GM18907 (cell line): ENCODE results near the gene LSAMP.

Experiments used
- ATAC-seq: cut with Tn5 transposase; IDR thresholded peaks from one replicate; pipeline ENCODE4 v1.9.1; 2021; ENCODE audit warnings: mild to moderate bottlenecking, moderate library complexity; ENCODE audit not compliant: unreplicated experiment

The LSAMP gene

GRCh38 chr3:116367761-116368395, 77.4 kb downstream of the LSAMP start:
- ATAC-seq: no peak

DNA sequence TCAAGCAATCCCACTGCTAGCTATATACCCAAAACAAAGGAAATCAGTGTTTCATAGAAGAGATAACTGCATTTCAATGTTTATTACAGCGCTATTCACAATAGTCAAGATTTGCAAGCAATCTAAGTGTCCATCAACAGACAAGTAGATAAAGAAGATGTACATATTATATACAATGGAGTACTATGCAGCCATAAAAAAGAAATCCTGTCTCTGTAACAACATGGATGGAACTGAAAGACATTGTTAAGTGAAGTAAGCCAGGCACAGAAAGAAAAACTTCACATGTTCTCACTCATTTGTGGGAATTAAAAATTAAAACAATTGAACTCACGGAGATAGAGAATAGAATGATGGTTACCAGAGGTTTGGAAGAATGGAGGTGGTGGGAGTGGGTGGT, 89.2 kb downstream of the LSAMP start:
- no peak for ATAC-seq

DNA sequence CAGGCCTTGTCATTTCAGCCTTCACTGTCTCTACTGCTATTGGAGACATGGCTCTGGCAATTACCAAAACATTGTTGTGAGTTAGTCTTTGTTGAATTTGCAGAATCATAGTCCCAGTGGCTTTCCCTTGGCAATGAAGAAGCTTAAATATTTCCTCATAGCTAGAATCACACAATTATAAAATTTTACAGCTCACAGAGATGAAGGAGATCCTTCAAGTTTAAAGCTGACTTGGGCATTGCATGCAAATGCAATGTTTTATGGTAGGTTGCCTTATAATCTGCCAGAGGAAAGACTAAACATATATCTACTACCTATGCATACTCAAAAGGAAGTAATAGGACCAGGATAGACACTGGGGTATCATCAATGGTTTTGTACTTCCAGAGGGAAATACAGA, 90.9 kb downstream of the LSAMP start:
- no peak for ATAC-seq

DNA sequence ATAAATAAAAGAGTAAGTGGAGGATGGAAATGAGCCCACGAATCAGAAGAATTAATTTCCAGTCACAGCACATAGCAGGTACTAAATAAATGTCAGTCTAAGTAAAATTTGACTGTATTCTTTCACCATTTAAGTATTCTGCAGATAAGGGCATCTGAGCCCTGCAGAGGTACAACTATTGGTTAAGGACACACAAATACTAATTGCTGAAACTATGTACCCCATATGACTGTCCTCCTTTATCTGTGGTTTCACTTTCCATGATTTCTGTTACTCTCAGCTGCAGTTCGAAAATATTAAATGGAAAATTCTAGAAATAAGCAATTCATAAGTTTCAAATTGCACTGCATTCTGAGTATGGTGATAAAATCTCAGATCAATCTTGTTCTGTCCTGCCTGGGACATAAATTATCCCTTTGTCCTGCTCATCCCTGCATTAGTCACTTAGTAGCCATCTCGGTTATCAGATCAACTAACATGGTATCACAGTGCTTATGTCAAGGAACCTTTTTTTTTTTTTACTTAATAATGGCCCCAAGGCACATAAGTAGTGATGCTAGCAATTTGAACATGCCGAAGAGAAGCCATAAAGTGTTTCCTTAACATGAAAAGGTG, 95.1 kb downstream of the LSAMP start:
- ATAC-seq: no peak

DNA sequence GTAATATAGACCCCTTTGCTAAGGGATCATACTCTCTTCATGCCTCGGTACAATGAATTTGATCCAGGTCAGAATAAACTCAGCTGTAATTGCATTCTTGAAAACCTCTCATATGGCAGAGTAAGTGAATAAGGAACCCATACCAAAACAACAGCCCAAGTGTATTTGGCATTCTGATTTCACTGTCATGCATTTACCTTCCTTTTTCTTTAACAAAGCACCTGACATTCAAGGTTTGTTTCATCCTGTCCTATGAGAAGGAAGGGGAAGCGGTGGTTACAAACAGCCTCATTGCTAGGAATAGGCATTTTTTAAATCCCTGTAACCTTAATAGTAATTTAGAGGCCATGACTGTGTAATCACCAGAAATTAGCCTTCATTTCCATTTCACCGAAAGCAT, 97.1 kb downstream of the LSAMP start:
- ATAC-seq: no peak

GRCh38 chr3:116342499-116342898, 102.8 kb downstream of the LSAMP start:
- no peak for ATAC-seq

- peak; percentile 60 for ATAC-seq
Measured at GRCh38 chr3:116341899-116342298, 103.4 kb downstream of the LSAMP start.

DNA sequence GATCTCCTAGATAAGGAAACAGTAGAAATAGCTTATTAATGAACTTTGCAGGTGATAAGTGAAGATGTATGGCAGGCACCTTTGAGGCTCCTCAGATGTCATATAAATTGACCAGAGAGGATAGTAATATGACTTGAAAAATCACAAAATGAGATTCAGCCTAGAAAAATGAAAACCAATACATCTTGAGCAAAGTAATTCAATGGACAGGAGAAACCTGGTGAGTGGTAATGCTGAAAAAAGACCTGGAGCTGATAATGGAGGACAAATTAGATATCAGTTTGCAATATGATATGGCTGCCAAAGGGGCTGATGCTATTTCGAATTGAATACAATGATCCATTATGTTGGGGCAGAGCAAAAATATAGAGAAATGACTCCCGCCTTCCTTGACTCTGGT, 103.9 kb downstream of the LSAMP start:
- ATAC-seq: no peak

- no peak for ATAC-seq
Measured at GRCh38 chr3:116340680-116341216, 104.5 kb downstream of the LSAMP start.

- ATAC-seq: no peak
Measured at GRCh38 chr3:116339441-116340028, 105.8 kb downstream of the LSAMP start.

- no peak for ATAC-seq
Measured at GRCh38 chr3:116338713-116339112, 106.6 kb downstream of the LSAMP start.

DNA sequence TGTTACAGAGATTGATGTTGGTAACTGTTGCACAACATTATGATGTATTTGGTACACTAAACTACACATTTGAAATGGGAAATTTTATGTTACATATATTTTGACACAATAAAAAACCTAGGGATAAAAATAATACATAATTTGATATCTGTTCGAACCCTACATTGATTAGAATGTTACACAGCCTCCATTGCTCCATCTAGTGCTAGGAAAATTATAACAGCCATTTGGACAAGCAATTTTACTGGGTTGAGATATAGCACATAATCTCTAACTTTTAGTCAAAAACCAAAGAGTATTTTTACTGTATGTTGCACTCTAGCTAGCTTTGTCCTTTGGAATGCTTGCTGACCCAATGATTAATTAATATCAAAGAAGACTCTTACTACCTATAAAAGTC, 108.1 kb downstream of the LSAMP start:
- no peak for ATAC-seq

DNA sequence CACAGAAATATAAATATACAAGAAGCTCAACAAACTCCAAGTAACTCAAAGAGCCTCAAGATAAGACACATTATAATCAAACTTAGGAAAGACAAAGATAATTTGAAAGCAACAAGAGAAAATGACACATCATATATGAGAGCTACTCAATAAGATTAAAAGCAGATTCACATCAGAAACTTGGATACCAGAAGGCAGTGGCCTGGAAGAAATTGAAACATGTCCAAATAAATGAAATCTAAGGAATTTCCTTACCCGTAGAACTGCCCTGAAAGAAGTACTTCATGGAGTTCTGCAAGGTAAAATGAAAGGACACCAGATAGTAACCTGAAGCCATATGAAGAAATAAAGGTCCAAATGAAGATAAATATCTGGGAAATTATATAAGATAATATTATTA, 113.9 kb downstream of the LSAMP start:
- ATAC-seq: no peak

DNA sequence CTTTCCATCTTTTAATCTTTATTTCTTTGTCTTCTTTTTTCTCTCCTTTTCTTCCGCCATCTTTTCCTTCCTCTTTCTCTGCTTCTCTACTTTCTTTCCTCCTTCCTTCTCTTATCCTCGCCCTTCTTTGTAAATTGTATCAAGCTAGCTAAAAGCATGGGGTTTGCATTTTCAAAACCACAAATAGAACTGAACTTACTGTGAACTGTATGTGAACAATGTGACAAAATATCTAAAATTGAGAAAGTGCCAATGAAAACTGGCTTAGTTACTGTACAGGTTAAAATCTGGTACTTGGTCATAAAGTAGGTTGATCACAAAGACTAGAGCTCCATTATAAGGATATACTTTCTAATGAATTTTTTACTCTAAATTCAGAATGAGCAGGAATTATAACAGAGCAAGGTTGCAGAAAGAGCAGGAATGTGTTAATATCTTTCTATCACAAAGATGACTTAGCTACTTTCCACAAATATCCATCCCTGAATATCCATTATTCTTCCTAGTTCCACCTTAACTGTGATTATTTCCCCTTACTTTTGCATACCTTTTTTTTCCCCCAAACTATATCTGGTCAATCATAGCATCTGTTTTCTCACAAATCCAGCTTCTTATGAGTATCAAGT, 122.4 kb downstream of the LSAMP start:
- ATAC-seq: no peak

DNA sequence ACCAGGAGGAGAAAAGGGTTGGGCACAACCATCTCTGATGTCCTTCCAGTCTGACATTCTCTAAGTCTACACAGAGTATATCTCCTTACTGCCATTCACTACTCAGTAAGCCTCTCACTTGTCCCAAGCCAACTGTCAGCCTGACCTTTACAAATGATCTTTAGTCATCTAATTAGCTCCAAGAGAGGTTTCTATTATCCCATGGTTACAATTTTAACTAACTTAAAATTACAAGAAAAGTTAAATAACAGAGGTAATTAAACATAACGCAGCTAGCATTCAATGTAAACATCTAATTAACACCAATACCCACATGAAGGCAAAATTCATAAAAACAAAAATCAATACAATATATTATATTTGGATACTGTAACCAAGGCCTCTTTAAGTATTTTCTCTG, 126.9 kb downstream of the LSAMP start:
- no peak for ATAC-seq

GRCh38 chr3:116316771-116317170, 128.5 kb downstream of the LSAMP start:
- ATAC-seq: no peak

DNA sequence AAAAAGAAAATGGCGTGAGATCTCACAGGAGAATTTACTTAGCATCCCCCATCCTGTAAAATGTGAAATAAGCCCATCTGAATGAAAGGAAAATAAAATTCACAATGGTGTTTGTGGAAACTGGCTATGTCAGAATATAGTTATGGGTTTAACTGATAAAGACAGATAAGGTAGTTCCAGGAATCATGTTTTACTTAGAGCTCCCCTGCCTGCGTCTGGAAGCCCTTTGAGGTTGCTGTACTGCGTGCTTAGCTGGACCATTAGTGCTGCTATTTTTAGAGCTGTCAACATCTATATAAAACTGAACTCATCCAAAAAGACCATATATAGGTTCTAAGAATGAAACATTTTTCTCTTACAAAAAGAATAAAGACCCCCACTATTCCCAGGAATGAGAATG, 130.8 kb downstream of the LSAMP start:
- no peak for ATAC-seq

GRCh38 chr3:116306720-116307119, 138.6 kb downstream of the LSAMP start:
- ATAC-seq: no peak

GRCh38 chr3:116306149-116306548, 139.1 kb downstream of the LSAMP start:
- ATAC-seq: no peak

GRCh38 chr3:116302087-116302747, 143.1 kb downstream of the LSAMP start:
- no peak for ATAC-seq

- no peak for ATAC-seq
Measured at GRCh38 chr3:116301422-116301821, 143.9 kb downstream of the LSAMP start.
